Esophagus squamous epithelium (tissue), 4 donors: Measurements from ENCODE around the gene ATRN.

Source experiments
- POLR2A ChIP-seq, 4 donors: fragments of 450-650 bp; IDR thresholded peaks; one replicate each; pipeline ENCODE4 v1.6.1; 2017; ENCODE audit warnings: antibody characterized with exemption in 4 of 4, mild to moderate bottlenecking in 4 of 4, moderate library complexity in 3 of 4
- TF ChIP-seq, protein P1 (sequence below), 6 experiments: fragments of 450-650 bp in 4 of 6; fragments of 200-600 bp in 2 of 6; sonication (generic) in 2 of 6; IDR thresholded peaks; one replicate each; pipeline ENCODE4 v1.5.1; 2016 to 2019; ENCODE audit warnings: antibody characterized with exemption in 6 of 6, mild to moderate bottlenecking in 4 of 6, moderate library complexity in 4 of 6

DNA sequence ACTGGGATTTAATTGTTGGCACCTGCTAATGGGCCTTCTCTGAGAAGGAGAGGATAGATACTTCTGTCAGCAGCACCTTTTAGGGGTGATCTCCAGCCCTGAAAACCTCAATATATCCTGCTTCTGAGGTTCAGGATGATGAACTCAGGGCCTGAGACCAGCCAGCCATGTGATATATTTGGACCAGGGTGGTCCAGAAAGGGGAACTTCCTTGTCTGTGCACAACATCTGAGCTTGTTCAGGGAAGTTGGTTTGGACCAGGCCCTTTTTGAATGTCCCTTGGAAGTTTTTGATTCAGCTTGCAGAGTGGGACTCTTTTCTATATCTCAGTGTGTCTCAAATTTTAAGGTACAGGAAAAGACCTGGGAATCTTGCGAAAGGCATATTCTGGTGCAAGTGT lies 106.5 kb downstream of the ATRN start:
- TF ChIP-seq, protein P1, sequence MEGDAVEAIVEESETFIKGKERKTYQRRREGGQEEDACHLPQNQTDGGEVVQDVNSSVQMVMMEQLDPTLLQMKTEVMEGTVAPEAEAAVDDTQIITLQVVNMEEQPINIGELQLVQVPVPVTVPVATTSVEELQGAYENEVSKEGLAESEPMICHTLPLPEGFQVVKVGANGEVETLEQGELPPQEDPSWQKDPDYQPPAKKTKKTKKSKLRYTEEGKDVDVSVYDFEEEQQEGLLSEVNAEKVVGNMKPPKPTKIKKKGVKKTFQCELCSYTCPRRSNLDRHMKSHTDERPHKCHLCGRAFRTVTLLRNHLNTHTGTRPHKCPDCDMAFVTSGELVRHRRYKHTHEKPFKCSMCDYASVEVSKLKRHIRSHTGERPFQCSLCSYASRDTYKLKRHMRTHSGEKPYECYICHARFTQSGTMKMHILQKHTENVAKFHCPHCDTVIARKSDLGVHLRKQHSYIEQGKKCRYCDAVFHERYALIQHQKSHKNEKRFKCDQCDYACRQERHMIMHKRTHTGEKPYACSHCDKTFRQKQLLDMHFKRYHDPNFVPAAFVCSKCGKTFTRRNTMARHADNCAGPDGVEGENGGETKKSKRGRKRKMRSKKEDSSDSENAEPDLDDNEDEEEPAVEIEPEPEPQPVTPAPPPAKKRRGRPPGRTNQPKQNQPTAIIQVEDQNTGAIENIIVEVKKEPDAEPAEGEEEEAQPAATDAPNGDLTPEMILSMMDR (IDR thresholded peaks at IDR 0.05), result no peak
- no peak for TF ChIP-seq POLR2A (IDR thresholded peaks at IDR 0.05)
